Activated CD8-positive, alpha-beta memory T cell treated with anti-CD3 and anti-CD28 coated beads, Interleukin-2, amount 50 U/mL, for 1 hour (primary cell): Measurements from ENCODE around the gene WBP1L.
"Not testable (repeated sequence)": the region's sequence is repeated elsewhere in the genome, so short reads cannot be mapped to it uniquely, and the experiment has no call there.

Experiments used
- DNase-seq: peaks from one replicate; pipeline ENCODE4 v3.0.0-alpha.2; 2020; ENCODE audit errors: extremely low read depth

The WBP1L gene

GRCh38 chr10:102743588-102744373 is at the start of gene WBP1L:
TSS of gene WBP1L (plus strand) at chr10:102743948. CDS start at chr10:102744054, 106 bp downstream.
- DNase-seq = peak; percentile 87

GRCh38 chr10:102695401-102695800 is 48.3 kb upstream of the WBP1L start:
- not testable (repeated sequence) for DNase-seq

GRCh38 chr10:102696736-102697135 is 47.0 kb upstream of the WBP1L start:
- no peak for DNase-seq

GRCh38 chr10:102698894-102699293 is 44.9 kb upstream of the WBP1L start:
- DNase-seq = no peak

- DNase-seq = no peak
These were observed 42.5 kb upstream of the WBP1L start for GRCh38 chr10:102701272-102701671.

- no peak for DNase-seq
These were observed 42.0 kb upstream of the WBP1L start for GRCh38 chr10:102701796-102702195.

GRCh38 chr10:102702742-102703141 is 41.0 kb upstream of the WBP1L start:
- no peak for DNase-seq

- no peak for DNase-seq
These were observed 38.8 kb upstream of the WBP1L start for GRCh38 chr10:102704915-102705314.

- DNase-seq = no peak
These were observed 38.2 kb upstream of the WBP1L start for GRCh38 chr10:102705531-102705930.

- no peak for DNase-seq
These were observed 33.1 kb upstream of the WBP1L start for GRCh38 chr10:102710609-102711008.

- DNase-seq = no peak
These were observed 31.7 kb upstream of the WBP1L start for GRCh38 chr10:102712089-102712488.

GRCh38 chr10:102712843-102713538 is 30.8 kb upstream of the WBP1L start:
- DNase-seq = no peak

- peak; percentile 20 for DNase-seq
These were observed 30.3 kb upstream of the WBP1L start for GRCh38 chr10:102713539-102713813.

GRCh38 chr10:102713814-102714620 is 29.7 kb upstream of the WBP1L start, which contains the start of gene ARL3:
TSS of gene ARL3 (minus strand) at chr10:102714397. CDS start at chr10:102714275, 122 bp downstream.
- peak; percentile 80 for DNase-seq

- no peak for DNase-seq
These were observed 28.9 kb upstream of the WBP1L start, which contains the start of gene SFXN2 for GRCh38 chr10:102714621-102715455. TSS of gene SFXN2 (plus strand) at chr10:102714636. CDS start at chr10:102726637, 12,001 bp downstream.

- DNase-seq = no peak
These were observed 27.9 kb upstream of the WBP1L start for GRCh38 chr10:102715880-102716279.

GRCh38 chr10:102716900-102717565 is 26.7 kb upstream of the WBP1L start:
- DNase-seq = not testable (repeated sequence)

- no peak for DNase-seq
These were observed 25.5 kb upstream of the WBP1L start for GRCh38 chr10:102718220-102718619.

- DNase-seq = no peak
These were observed 23.4 kb upstream of the WBP1L start for GRCh38 chr10:102720337-102720736.

GRCh38 chr10:102720775-102721301 is 22.9 kb upstream of the WBP1L start:
- DNase-seq = no peak

- DNase-seq = no peak
These were observed 21.8 kb upstream of the WBP1L start for GRCh38 chr10:102721954-102722353.
